Measurements from ENCODE around the gene TPO.
A peak's percentile ranks its signal among the peaks of the same experiment; 100 is the strongest.
"Not testable (repeated sequence)": the region's sequence is repeated elsewhere in the genome, so short reads cannot be mapped to it uniquely, and the experiment has no call there.

Gene TPO

GRCh38 chr2:1377473-1377872 lies 35.8 kb upstream of the TPO start:
- ATAC-seq (ENCODE audit: low read depth) (peak; percentile 35; the same call in 2 of the 3 replicates), DNase-seq (ENCODE audit: low spot score) (no peak)
- H3K27ac ChIP-seq (ENCODE audit: poor library complexity, severe bottlenecking): no peak overlapping the region
- no peaks in the 10 kb centered on the region for H3K36me3 ChIP-seq (ENCODE audit: low read depth)
- H3K4me3 ChIP-seq (ENCODE audit: severe bottlenecking): no peak overlapping the region
- no peaks in the 10 kb centered on the region for H3K27me3 ChIP-seq (ENCODE audit: insufficient read depth, poor library complexity, severe bottlenecking)
- TF ChIP-seq CTCF (IDR thresholded peaks at IDR 0.05; ENCODE audit: poor library complexity, severe bottlenecking): no peak
- H3K9me3 ChIP-seq (ENCODE audit: severe bottlenecking): no peaks in the 10 kb centered on the region
- no peaks in the 10 kb centered on the region for H3K4me1 ChIP-seq (ENCODE audit: insufficient read depth, poor library complexity, severe bottlenecking)

- no peaks in the 10 kb centered on the region for H3K9me3 ChIP-seq (ENCODE audit: severe bottlenecking)
- no peaks in the 10 kb centered on the region for H3K36me3 ChIP-seq (ENCODE audit: low read depth)
- DNase-seq (ENCODE audit: low spot score): no peak
- no peak for ATAC-seq (ENCODE audit: low read depth)
- no peaks in the 10 kb centered on the region for H3K27me3 ChIP-seq (ENCODE audit: insufficient read depth, poor library complexity, severe bottlenecking)
- H3K4me3 ChIP-seq (ENCODE audit: severe bottlenecking): no peak overlapping the region
- TF ChIP-seq CTCF (IDR thresholded peaks at IDR 0.05; ENCODE audit: poor library complexity, severe bottlenecking): no peak
- no peaks in the 10 kb centered on the region for H3K4me1 ChIP-seq (ENCODE audit: insufficient read depth, poor library complexity, severe bottlenecking)
- H3K27ac ChIP-seq (ENCODE audit: poor library complexity, severe bottlenecking): no peak overlapping the region
Measured at GRCh38 chr2:1378456-1379150, 34.7 kb upstream of the TPO start.

- no peaks in the 10 kb centered on the region for H3K36me3 ChIP-seq (ENCODE audit: low read depth)
- TF ChIP-seq CTCF (IDR thresholded peaks at IDR 0.05; ENCODE audit: poor library complexity, severe bottlenecking): no peak
- peaks cover 3% of the 10 kb centered on the region for H3K27me3 ChIP-seq (ENCODE audit: insufficient read depth, poor library complexity, severe bottlenecking)
- DNase-seq (ENCODE audit: low spot score): no peak
- no peaks in the 10 kb centered on the region for H3K4me1 ChIP-seq (ENCODE audit: insufficient read depth, poor library complexity, severe bottlenecking)
- no peak overlapping the region for H3K27ac ChIP-seq (ENCODE audit: poor library complexity, severe bottlenecking)
- H3K4me3 ChIP-seq (ENCODE audit: severe bottlenecking): no peak overlapping the region
- no peak for ATAC-seq (ENCODE audit: low read depth)
- H3K9me3 ChIP-seq (ENCODE audit: severe bottlenecking): no peaks in the 10 kb centered on the region
Measured at GRCh38 chr2:1381644-1382043, 31.6 kb upstream of the TPO start.

- H3K36me3 ChIP-seq (ENCODE audit: low read depth); H3K4me1 ChIP-seq (ENCODE audit: insufficient read depth, poor library complexity, severe bottlenecking); H3K27ac ChIP-seq (ENCODE audit: poor library complexity, severe bottlenecking); H3K27me3 ChIP-seq (ENCODE audit: insufficient read depth, poor library complexity, severe bottlenecking); H3K9me3 ChIP-seq (ENCODE audit: severe bottlenecking); H3K4me3 ChIP-seq (ENCODE audit: severe bottlenecking); DNase-seq (ENCODE audit: low spot score); ATAC-seq (ENCODE audit: low read depth): not testable (repeated sequence)
Measured at GRCh38 chr2:1387954-1388725, 25.1 kb upstream of the TPO start.

GRCh38 chr2:1390118-1390517 lies 23.1 kb upstream of the TPO start:
- H3K27me3 ChIP-seq (ENCODE audit: insufficient read depth, poor library complexity, severe bottlenecking); H3K36me3 ChIP-seq (ENCODE audit: low read depth); H3K9me3 ChIP-seq (ENCODE audit: severe bottlenecking); H3K27ac ChIP-seq (ENCODE audit: poor library complexity, severe bottlenecking); H3K4me1 ChIP-seq (ENCODE audit: insufficient read depth, poor library complexity, severe bottlenecking); ATAC-seq (ENCODE audit: low read depth); H3K4me3 ChIP-seq (ENCODE audit: severe bottlenecking); DNase-seq (ENCODE audit: low spot score): not testable (repeated sequence)

All from RWPE2 (cell line).